Stimulated activated effector memory CD8-positive, alpha-beta T cell treated with anti-CD3 and anti-CD28 coated beads, Interleukin-12 subunit alpha, Interleukin-12 subunit beta, amount 100 ng/mL, for 72 hours (primary cell): ENCODE data around the gene RNU6-9.
A peak's percentile ranks its signal among the peaks of the same experiment; 100 is the strongest.
"Not testable (repeated sequence)": the region's sequence is repeated elsewhere in the genome, so short reads cannot be mapped to it uniquely, and the experiment has no call there.

Experiments
- ATAC-seq: fragments of 150-1000 bp; cut with Tn5 transposase; 2 replicates; pipeline ENCODE4 v1.10.0; 2021
- DNase-seq, 2 donors: peaks; one replicate each; pipeline ENCODE4 v3.0.0; 2021 to 2022; ENCODE audit warnings: low spot score in 2 of 2
- H3K27ac Mint-ChIP-seq: one replicate; pipeline ENCODE4 v1.8.0; 2022; ENCODE audit warnings: mild to moderate bottlenecking, mixed read lengths
- H3K36me3 Mint-ChIP-seq: one replicate; pipeline ENCODE4 v1.8.0; 2022; ENCODE audit warnings: mild to moderate bottlenecking, mixed read lengths
- H3K4me1 Mint-ChIP-seq: one replicate; pipeline ENCODE4 v1.8.0; 2022; ENCODE audit warnings: mixed read lengths
- H3K4me3 Mint-ChIP-seq: one replicate; pipeline ENCODE4 v1.8.0; 2022; ENCODE audit warnings: mild to moderate bottlenecking, mixed read lengths
- H3K9me3 Mint-ChIP-seq: one replicate; pipeline ENCODE4 v1.8.0; 2022; ENCODE audit warnings: mixed read lengths

RNU6-9 gene

DNA sequence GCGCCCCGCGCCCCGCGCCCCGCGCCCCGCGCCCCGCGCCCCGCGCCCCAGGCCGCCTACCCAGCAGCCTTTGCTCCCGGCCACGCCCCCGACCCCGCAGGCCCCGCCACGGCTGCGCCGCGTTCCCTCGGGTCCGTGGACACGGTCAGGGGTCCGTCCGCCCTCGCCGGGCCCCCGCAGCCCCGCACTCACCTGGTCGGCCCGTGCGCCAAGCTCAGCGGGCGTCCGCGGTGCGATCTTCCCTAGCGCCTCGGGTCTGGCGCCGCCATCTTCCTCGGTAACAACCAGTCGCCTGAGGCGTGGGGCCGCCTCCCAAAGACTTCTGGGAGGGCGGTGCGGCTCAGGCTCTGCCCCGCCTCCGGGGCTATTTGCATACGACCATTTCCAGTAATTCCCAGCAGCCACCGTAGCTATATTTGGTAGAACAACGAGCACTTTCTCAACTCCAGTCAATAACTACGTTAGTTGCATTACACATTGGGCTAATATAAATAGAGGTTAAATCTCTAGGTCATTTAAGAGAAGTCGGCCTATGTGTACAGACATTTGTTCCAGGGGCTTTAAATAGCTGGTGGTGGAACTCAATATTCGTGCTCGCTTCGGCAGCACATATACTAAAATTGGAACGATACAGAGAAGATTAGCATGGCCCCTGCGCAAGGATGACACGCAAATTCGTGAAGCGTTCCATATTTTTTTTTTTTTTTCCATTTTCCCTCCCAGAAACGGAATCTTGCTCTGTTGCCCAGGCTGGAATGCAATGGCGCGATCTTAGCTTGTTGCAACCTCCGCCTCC is at the start of gene RNU6-9, which contains the start of gene MED16:
RNU6-9 (plus strand) TSS at position 591 of the 796 bp plus-strand sequence.
MED16 (minus strand) TSS at position 294 of the 796 bp plus-strand sequence. CDS start 2,056 bp downstream, outside the sequence.
- H3K4me3 Mint-ChIP-seq: peak within 1 kb of the TSS; percentile 87
- H3K4me1 Mint-ChIP-seq: peaks cover 28% of the 10 kb centered on the region
- no peaks in the 10 kb centered on the region for H3K9me3 Mint-ChIP-seq
- peak; percentile 76 to 93 for DNase-seq
- ATAC-seq: peak; percentile 93
- peak within 1 kb of the TSS; percentile 100 for H3K27ac Mint-ChIP-seq
- H3K36me3 Mint-ChIP-seq: peaks cover 68% of the 10 kb centered on the region

DNA sequence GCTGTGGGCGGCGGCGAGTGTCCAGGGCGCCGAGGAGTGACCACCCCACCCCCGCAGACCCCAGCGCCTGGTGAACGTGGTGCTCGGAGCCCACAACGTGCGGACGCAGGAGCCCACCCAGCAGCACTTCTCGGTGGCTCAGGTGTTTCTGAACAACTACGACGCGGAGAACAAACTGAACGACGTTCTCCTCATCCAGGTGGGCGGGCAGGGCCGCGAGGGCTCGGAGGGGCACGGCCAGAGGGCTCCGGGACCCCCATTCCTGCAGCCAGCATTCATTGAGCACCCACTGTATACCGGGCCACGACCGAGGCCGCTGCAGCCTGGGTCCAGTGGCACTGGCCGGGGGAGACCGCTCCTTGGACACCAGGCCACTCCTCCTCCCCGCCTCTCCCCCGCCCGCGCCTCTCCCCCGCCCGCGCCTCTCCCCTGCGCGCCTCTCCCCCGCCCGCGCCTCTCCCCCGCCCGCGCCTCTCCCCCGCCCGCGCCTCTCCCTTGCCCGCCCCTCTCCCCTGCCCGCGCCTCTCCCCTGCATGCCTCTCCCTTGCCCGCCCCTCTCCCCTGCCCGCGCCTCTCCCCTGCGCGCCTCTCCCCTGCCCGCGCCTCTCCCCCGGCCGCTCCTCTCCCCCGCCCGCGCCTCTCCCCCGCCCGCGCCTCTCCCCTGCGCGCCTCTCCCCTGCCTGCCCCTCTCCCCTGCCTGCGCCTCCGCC is 49.3 kb upstream of the RNU6-9 start:
- Mint-ChIP-seq H3K27ac (no peak overlapping the region), H3K4me3 (no peak overlapping the region), H3K4me1 (peaks cover 12% of the 10 kb centered on the region), H3K9me3 (peaks cover 3% of the 10 kb centered on the region), H3K36me3 (peaks cover 10% of the 10 kb centered on the region)
- DNase-seq: no peak
- no peak for ATAC-seq

DNA sequence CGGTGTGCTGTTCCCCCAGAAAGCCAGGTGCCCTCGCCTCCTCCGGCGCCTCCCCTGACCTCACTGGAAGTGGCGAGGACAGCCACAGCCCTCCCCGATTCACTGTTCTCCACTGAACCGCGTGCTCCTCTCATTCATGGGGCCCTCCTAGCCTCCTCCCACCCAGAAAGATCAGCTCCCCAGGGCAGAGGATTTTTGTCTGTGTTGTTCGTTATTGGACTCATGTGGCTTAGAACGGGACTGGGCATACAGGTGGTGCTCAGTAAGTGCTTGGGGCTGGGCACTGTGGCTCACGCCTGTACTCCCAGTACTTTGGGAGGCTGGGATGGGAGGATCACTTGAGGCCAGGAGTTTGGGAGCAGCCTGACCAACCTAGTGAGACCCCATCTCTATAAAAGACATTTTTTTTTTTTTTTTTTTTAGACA is 48.7 kb upstream of the RNU6-9 start:
- H3K4me3 Mint-ChIP-seq: no peak overlapping the region
- no peak overlapping the region for H3K27ac Mint-ChIP-seq
- no peak for DNase-seq
- H3K36me3 Mint-ChIP-seq: peaks cover 6% of the 10 kb centered on the region
- ATAC-seq: peak; percentile 40
- H3K4me1 Mint-ChIP-seq: peaks cover 12% of the 10 kb centered on the region
- peaks cover 3% of the 10 kb centered on the region for H3K9me3 Mint-ChIP-seq

DNA sequence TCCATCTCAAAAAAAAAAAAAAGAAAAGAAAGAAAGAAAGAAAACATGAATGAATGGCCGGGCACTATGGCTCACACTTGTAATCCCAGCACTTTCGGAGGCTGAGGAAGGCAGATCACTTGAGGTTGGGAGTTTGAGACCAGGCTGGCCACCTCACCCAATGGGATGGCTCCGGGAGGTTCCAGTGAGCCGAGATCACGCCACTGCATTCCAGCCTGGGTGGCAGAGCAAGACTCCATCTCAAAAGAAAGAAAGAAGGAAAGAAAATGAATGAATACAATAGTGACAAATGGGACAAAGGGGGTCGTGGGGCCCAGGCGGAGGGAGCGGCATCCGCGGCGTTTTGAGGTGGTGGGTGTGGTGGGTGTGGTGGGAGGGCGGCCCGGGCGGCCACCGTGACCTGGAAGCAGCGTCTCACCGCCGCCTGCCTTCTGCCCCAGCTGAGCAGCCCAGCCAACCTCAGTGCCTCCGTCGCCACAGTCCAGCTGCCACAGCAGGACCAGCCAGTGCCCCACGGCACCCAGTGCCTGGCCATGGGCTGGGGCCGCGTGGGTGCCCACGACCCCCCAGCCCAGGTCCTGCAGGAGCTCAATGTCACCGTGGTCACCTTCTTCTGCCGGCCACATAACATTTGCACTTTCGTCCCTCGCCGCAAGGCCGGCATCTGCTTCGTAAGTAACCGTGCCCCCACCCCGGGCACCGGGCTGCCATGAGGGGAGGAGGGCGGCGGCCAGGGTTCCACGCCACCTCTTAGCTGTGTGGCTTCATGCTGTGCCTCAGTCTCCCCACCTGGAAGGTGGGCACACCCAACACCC is 47.4 kb upstream of the RNU6-9 start:
- H3K4me1 Mint-ChIP-seq: peaks cover 12% of the 10 kb centered on the region
- no peak overlapping the region for H3K27ac Mint-ChIP-seq
- peaks cover 6% of the 10 kb centered on the region for H3K36me3 Mint-ChIP-seq
- DNase-seq: no peak
- peaks cover 3% of the 10 kb centered on the region for H3K9me3 Mint-ChIP-seq
- no peak overlapping the region for H3K4me3 Mint-ChIP-seq
- ATAC-seq: no peak

DNA sequence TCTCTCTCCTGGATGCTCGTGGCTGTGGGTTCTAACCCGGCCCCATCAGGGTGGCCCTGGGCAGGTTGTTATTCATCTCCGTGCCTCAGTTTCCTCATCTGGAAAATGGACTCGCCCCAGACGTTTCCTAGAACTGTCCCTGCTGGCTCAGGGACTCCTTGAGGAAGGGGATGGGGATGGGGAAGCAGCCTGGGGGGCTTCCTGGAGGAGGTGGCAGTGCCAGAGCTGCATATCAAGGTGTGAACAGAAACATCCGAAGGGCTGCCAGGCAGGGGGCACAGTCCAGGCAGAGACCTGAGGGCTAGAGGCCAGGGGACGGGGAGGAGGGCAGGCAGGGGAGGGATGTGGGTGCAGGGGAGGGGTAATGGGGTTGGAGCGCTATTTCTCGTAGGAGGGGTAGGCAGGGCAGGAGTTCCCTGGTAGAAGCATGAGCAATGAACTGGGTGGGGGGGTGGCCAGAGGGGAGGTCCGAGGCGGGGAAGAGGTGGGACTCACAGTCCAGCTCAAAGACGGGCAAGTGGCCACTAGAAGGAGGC is 44.8 kb upstream of the RNU6-9 start:
- no peaks in the 10 kb centered on the region for H3K36me3 Mint-ChIP-seq
- H3K4me3 Mint-ChIP-seq: no peak overlapping the region
- H3K4me1 Mint-ChIP-seq: peaks cover 6% of the 10 kb centered on the region
- no peaks in the 10 kb centered on the region for H3K9me3 Mint-ChIP-seq
- ATAC-seq (no peak), DNase-seq (no peak)
- no peak overlapping the region for H3K27ac Mint-ChIP-seq

DNA sequence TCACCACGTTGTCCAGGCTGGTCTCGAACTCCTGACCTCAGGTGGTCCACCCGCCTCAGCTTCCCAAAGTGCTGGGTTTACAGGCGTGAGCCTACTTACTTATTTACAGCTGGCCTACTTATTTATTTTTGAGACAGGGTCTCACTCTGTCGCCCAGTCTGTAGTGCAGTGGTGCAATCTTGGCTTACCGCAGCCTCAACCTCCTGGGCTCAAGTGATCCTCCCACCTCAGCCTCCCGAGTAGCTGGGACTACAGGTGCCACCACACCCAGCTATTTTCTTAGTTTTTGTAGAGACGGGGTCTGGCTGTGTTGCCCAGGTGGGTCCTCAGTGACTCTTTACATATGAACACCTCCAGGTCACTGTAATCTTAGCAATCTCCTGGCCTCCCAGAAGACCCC is 44.1 kb upstream of the RNU6-9 start:
- not testable (repeated sequence) for DNase-seq, ATAC-seq, H3K36me3 Mint-ChIP-seq, H3K27ac Mint-ChIP-seq, H3K4me1 Mint-ChIP-seq, H3K4me3 Mint-ChIP-seq, H3K9me3 Mint-ChIP-seq

DNA sequence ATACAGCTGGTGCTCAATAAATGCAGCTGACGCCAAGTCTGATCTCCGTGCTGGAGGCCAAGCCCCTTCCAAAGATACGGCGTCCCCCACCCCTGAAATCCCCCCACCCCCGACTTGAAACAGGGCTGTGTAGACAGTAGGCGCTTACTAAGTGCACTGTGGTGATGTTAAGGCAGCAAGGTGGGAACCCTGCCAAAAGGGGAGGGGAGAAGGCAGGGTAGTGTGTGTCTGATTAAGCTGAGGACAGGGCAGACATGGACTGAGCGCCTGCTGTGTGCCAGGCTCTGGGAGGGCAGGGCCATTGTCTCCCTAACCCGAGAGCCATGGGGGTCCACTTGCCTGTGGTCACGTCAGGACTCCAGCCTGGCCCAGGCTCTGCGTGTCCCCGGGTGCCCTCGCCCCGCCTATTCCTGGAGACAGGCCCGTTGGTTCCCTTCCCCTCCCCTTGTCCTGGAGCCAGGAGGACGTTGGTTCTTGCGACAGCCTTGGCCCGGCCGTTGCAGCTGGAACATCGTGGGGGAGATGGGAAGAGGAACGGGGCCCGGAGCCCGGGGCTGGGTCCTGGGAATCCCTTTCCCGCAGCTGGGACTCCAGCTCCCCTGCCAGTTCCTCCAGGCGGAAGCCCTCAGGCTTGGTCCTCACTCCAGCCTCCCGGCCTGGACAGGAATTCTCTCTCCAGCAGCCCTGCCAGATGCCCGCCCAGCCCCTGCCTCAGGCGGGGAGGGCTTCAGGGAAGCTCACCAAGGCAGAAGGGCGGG is 42.9 kb upstream of the RNU6-9 start:
- Mint-ChIP-seq H3K4me3 (no peak overlapping the region), H3K36me3 (no peaks in the 10 kb centered on the region), H3K9me3 (no peaks in the 10 kb centered on the region), H3K27ac (no peak overlapping the region), H3K4me1 (no peaks in the 10 kb centered on the region)
- DNase-seq: no peak
- ATAC-seq: peak; percentile 51

DNA sequence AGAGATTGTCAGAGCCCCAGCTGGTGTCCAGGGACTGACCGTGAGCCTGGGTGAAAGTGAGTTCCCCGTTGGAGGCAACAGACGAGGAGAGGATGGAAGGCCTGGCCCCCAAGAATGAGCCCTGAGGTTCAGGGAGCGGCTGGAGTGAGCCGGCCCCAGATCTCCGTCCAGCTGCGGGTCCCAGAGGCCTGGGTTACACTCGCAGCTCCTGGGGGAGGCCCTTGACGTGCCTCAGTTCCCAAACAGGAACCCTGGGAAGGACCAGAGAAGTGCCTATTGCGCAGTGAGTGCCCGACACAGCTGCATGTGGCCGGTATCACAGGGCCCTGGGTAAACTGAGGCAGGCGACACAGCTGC is 42.3 kb upstream of the RNU6-9 start:
- DNase-seq (no peak), ATAC-seq (no peak)
- no peaks in the 10 kb centered on the region for H3K9me3 Mint-ChIP-seq
- H3K4me3 Mint-ChIP-seq: no peak overlapping the region
- H3K36me3 Mint-ChIP-seq: no peaks in the 10 kb centered on the region
- H3K27ac Mint-ChIP-seq: no peak overlapping the region
- no peaks in the 10 kb centered on the region for H3K4me1 Mint-ChIP-seq

DNA sequence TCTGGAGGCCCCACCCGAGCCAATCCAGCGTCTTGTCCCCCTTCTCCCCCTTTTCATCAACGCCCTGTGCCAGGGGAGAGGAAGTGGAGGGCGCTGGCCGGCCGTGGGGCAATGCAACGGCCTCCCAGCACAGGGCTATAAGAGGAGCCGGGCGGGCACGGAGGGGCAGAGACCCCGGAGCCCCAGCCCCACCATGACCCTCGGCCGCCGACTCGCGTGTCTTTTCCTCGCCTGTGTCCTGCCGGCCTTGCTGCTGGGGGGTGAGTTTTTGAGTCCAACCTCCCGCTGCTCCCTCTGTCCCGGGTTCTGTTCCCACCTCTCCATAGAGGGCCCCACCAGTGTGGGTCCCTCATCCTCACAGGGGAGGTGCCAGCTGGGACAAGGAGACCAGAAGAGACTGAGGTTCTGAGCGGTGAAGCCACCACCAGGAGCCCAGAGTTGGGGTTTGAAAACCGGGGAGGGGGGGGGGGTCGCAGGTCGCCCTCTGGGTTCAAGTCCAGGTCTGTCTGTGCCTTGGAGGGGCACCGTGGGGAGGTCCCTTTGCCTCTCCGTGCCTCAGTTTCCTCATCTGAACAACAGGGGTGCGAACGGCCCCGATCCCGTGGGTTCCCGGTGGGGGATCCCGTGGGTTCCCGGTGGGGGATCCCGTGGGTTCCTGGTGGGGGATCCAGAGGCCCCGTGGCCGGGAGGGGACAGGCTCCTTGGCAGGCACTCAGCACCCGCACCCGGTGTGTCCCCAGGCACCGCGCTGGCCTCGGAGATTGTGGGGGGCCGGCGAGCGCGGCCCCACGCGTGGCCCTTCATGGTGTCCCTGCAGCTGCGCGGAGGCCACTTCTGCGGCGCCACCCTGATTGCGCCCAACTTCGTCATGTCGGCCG is 40.9 kb upstream of the RNU6-9 start, which contains the start of gene ELANE:
ELANE (plus strand) TSS at position 168 of the 878 bp plus-strand sequence; CDS start at position 194, 26 bp downstream.
- ATAC-seq (no peak), DNase-seq (no peak)
- no peaks in the 10 kb centered on the region for H3K9me3 Mint-ChIP-seq
- H3K4me1 Mint-ChIP-seq: no peaks in the 10 kb centered on the region
- H3K4me3 Mint-ChIP-seq: no peak within 1 kb of the TSS
- H3K36me3 Mint-ChIP-seq: no peaks in the 10 kb centered on the region
- H3K27ac Mint-ChIP-seq: no peak within 1 kb of the TSS

DNA sequence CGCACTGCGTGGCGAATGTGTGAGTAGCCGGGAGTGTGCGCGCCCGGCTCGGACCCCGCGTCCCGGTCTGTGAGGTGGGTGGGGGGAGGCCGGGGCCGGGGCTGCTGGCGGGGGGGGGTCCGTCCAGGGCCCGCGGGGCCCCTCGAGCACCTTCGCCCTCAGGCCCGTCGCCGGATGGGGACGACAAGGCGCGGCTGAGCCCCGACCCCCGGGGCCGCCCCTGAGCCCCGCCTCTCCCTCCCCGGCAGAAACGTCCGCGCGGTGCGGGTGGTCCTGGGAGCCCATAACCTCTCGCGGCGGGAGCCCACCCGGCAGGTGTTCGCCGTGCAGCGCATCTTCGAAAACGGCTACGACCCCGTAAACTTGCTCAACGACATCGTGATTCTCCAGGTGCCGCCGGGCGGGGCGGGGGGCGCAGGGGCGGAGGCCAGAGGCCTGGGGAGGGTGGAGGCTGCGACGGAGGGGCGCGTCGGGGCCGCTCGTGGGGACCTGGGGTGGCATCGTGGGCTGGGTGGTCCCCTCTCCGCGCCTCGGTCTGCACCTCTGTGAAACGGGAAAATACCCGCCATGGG is 40.2 kb upstream of the RNU6-9 start:
- H3K4me1 Mint-ChIP-seq: no peaks in the 10 kb centered on the region
- H3K27ac Mint-ChIP-seq: no peak overlapping the region
- H3K9me3 Mint-ChIP-seq: no peaks in the 10 kb centered on the region
- DNase-seq (no peak), ATAC-seq (no peak)
- no peak overlapping the region for H3K4me3 Mint-ChIP-seq
- H3K36me3 Mint-ChIP-seq: no peaks in the 10 kb centered on the region

DNA sequence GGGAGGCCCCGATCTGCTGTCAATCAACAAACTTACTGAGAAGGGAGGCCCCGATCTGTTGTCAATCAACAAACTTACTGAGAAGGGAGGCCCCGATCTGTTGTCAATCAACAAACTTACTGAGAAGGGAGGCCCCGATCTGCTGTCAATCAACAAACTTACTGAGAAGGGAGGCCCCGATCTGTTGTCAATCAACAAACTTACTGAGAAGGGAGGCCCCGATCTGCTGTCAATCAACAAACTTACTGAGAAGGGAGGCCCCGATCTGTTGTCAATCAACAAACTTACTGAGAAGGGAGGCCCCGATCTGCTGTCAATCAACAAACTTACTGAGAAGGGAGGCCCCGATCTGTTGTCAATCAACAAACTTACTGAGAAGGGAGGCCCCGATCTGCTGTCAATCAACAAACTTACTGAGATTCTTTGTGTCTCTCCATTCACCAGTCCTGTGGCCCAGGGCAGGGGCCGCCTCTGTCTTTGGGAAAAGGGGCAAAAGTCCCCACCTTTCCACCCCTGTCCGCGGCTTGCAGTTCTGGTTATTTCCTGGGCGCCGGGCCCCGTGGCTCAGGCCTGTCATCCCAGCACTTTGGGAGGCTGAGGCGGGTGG is 39.6 kb upstream of the RNU6-9 start:
- not testable (repeated sequence) for H3K9me3 Mint-ChIP-seq, ATAC-seq, H3K36me3 Mint-ChIP-seq, DNase-seq, H3K27ac Mint-ChIP-seq, H3K4me3 Mint-ChIP-seq, H3K4me1 Mint-ChIP-seq

DNA sequence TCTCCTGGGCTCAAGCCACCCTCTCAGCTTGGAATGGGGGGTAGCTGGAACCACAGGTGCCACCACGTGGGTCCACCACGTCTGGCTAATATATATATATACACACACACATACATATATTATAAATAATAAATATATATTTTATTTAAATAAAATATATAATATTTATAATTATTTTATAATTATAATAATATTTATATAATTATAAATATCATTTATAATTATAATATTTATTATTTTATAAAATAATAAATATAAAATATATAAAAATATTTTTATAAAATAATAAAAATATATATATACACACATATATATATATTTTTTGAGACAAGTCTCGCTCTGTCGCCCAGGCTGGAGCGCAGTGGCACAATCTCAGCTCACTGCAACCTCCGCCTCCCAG is 38.7 kb upstream of the RNU6-9 start:
- no peaks in the 10 kb centered on the region for H3K9me3 Mint-ChIP-seq
- no peak overlapping the region for H3K4me3 Mint-ChIP-seq
- H3K36me3 Mint-ChIP-seq: no peaks in the 10 kb centered on the region
- H3K27ac Mint-ChIP-seq: no peak overlapping the region
- no peak for ATAC-seq
- DNase-seq: no peak
- H3K4me1 Mint-ChIP-seq: no peaks in the 10 kb centered on the region

DNA sequence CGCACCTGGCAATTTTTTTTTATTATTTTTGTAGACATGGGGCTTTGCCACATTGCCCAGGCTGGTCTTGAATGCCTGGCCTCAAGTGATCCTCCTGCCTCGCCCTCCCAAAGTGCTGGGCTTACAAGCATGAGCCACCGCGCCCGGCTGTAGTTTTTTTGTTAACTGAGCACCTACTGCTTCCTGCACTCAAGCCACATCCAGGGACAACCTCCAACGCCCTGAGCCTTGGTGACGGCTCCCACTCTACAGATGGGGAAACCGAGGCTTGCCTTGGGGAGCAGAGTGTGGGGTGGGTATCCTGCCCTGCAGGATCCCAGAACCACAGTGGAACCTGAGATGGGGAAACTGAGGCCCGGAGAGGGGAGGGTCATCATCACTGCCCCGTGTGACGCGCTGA is 38.1 kb upstream of the RNU6-9 start:
- no peak for DNase-seq
- Mint-ChIP-seq H3K36me3 (no peaks in the 10 kb centered on the region), H3K4me3 (no peak overlapping the region), H3K9me3 (no peaks in the 10 kb centered on the region), H3K27ac (no peak overlapping the region), H3K4me1 (no peaks in the 10 kb centered on the region)
- no peak for ATAC-seq
